22Rv1 (cell line): ENCODE data around the gene SMARCAL1.

Source experiments
- ZFX ChIP-seq: fragments of 450-650 bp; IDR thresholded peaks from 2 replicates; pipeline ENCODE4 v1.6.1; 2017; ENCODE audit warnings: antibody characterized with exemption, borderline replicate concordance
- TF ChIP-seq, protein P1 (sequence below): fragments of 450-650 bp; IDR thresholded peaks from 2 replicates; pipeline ENCODE4 v1.5.1; 2017; ENCODE audit warnings: mild to moderate bottlenecking

DNA sequence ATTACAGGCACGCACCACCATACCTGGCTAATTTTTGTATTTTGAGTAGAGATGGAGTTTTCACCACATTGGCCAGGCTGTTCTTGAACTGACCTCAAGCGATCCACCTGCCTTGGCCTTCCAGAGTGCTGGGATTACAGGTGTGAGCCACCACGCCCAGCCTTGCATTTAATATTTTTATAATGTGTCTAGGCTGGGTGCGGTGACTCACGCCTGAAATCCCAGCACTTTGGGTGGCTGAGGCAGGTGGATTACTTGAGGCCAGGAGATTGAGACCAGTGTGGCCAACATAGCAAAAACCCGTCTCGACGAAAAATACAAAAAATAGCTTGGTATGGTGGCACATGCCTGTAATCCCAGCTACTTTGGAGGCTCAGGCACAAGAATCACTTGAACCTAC, 89.6 kb downstream of the SMARCAL1 start:
- TF ChIP-seq, protein P1, sequence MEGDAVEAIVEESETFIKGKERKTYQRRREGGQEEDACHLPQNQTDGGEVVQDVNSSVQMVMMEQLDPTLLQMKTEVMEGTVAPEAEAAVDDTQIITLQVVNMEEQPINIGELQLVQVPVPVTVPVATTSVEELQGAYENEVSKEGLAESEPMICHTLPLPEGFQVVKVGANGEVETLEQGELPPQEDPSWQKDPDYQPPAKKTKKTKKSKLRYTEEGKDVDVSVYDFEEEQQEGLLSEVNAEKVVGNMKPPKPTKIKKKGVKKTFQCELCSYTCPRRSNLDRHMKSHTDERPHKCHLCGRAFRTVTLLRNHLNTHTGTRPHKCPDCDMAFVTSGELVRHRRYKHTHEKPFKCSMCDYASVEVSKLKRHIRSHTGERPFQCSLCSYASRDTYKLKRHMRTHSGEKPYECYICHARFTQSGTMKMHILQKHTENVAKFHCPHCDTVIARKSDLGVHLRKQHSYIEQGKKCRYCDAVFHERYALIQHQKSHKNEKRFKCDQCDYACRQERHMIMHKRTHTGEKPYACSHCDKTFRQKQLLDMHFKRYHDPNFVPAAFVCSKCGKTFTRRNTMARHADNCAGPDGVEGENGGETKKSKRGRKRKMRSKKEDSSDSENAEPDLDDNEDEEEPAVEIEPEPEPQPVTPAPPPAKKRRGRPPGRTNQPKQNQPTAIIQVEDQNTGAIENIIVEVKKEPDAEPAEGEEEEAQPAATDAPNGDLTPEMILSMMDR, result no peak
- no peak for TF ChIP-seq ZFX
